Stomach smooth muscle (tissue), 2 donors: ENCODE data around the gene RHBDL3.
"Not testable (repeated sequence)": the region's sequence is repeated elsewhere in the genome, so short reads cannot be mapped to it uniquely, and the experiment has no call there.

ENCODE experiments used
- H3K27ac ChIP-seq: one replicate; pipeline ENCODE4 v1.7.0; 2013; ENCODE audit warnings: mild to moderate bottlenecking, low read length, inconsistent platforms
- H3K27me3 ChIP-seq, 2 donors: one replicate each; pipeline ENCODE4 v1.7.0; 2013; ENCODE audit warnings: low read length in 2 of 2; ENCODE audit not compliant: insufficient read depth in 2 of 2, control insufficient read depth in 1 of 2
- H3K36me3 ChIP-seq, 2 donors: one replicate each; pipeline ENCODE4 v1.7.0; 2013; ENCODE audit warnings: low read length in 2 of 2; ENCODE audit not compliant: control insufficient read depth in 2 of 2, insufficient read depth in 2 of 2
- H3K4me1 ChIP-seq: one replicate; pipeline ENCODE4 v1.7.0; 2013; ENCODE audit warnings: low read length; ENCODE audit not compliant: control insufficient read depth, insufficient read depth
- H3K4me3 ChIP-seq, 2 donors: one replicate each; pipeline ENCODE4 v1.7.0; 2013; ENCODE audit warnings: low read length in 2 of 2
- H3K9ac ChIP-seq, 2 donors: one replicate each; pipeline ENCODE4 v1.7.0; 2013; ENCODE audit warnings: low read length in 2 of 2, mild to moderate bottlenecking in 1 of 2
- H3K9me3 ChIP-seq, 2 donors: one replicate each; pipeline ENCODE4 v1.7.0; 2013; ENCODE audit warnings: low read length in 2 of 2; ENCODE audit not compliant: control insufficient read depth in 2 of 2
- donor health status: healthy.
- donor health status: Pancreatic carcinoma.

The RHBDL3 gene

DNA sequence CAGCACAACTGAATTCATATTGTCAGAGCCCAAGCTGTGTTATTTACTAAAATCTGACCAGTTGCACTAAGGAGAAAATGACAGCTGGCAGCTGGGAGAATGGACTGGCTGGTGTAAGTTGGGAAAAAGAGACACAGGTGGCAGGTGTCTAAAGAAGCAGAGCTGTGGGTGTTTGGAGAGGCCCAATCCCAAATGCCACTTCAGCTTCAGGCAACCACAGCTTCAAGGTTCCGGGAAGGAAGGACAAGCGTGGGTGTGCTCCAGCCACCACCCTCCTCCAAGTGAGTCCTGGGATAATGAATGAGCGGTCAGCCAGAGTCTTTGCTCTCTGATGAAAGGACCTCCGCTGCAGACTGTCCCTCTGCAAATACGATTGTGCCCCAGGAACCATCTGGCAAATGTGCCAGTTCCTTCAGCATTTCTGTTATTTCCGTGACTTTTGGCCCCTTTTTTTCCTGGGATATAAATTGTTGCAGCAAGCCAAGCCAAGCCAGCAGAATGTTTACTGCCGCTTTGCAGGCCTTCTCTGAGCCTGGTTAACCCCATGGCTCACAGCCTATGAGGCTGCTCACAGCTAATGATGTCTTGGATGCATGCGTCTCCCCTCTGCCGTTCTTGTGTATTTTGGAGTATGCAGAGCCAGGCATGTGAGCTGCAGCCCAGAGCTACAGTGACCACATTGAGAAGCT lies 9.5 kb upstream of the RHBDL3 start:
- H3K27ac ChIP-seq, result no peak overlapping the region
- no peaks in the 10 kb centered on the region for H3K9me3 ChIP-seq
- no peaks in the 10 kb centered on the region for H3K27me3 ChIP-seq
- H3K9ac ChIP-seq, result no peak overlapping the region
- peaks cover 12% of the 10 kb centered on the region for H3K4me1 ChIP-seq
- H3K36me3 ChIP-seq, result no peaks in the 10 kb centered on the region
- no peak overlapping the region for H3K4me3 ChIP-seq

DNA sequence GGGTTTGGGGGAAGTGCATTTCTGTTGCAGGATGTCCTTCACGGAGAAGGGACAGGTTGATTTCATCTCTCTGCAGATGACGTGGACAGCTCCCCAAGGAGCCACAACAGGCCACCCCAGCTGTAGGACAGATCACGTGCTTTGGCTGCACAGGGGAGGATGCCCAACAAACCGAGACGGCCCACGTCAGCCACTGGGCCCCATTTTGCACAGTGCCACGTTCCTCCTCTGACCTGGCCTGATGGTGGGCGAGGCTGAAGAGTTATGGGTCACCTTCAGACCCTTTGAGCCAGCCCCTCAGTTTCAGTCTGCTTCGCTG lies 9.0 kb upstream of the RHBDL3 start:
- Histone ChIP-seq H3K36me3 (no peaks in the 10 kb centered on the region), H3K9ac (no peak overlapping the region), H3K4me1 (peaks cover 12% of the 10 kb centered on the region), H3K27me3 (no peaks in the 10 kb centered on the region), H3K4me3 (no peak overlapping the region), H3K9me3 (no peaks in the 10 kb centered on the region), H3K27ac (no peak overlapping the region)

DNA sequence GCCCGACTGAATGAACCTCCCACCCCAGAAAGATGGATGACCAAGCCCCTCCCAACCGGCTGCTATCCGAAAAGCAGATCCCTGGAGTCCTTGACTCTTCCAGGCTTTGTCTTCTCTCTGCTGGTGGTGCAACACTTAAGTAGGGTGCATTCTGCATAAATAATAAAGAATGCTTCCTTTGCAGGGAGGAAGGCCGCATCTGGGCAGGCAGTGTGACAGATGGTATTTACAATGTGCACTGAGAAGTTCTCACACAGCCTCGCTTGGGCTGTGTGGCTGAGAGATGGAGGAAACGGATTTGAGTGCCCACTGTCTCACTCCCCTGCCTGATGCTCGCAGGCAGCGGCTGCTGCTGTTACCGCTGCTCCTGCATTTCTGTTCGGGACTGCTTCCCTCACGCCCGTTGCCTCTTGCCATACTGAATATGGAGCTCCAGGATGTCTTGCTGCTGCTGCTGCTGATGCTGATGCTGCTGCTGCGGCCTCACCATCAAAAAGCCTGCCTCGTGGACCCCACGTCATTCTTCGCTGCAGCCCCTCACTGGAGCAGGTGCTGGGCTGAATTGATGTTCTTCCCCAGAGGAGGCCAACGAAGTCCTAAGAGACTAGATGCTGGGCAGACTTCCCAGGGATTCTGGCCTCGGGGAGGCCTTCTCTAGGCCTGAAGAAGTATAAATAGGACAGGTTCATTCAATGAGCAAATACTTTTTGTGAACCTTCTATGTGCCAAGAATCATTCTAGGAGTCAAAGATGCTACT lies 7.1 kb upstream of the RHBDL3 start:
- H3K27me3 ChIP-seq, result no peaks in the 10 kb centered on the region
- no peak overlapping the region for H3K4me3 ChIP-seq
- H3K9ac ChIP-seq, result no peak overlapping the region
- H3K27ac ChIP-seq, result no peak overlapping the region
- no peaks in the 10 kb centered on the region for H3K36me3 ChIP-seq
- H3K9me3 ChIP-seq, result no peaks in the 10 kb centered on the region
- H3K4me1 ChIP-seq, result peaks cover 12% of the 10 kb centered on the region

DNA sequence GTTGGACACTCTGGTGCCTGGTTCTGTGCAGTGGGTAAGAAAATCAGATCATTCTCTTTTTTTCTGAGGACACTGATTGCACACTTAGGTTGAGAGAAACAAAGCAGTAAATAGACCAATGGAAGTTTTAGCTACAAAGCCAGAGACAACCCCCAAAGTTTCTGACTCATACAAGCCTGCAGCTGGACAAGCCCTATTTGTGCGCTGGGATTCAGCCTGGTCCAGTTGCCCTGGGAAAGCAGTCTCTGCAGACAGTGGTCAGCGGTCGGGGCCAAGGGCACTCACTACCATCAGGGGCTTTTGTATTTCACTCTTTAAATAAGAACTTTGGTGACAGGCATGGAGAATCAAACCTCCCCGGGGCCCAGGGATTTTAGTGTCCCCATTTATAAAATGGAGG lies 6.0 kb upstream of the RHBDL3 start:
- Histone ChIP-seq H3K27ac (no peak overlapping the region), H3K4me1 (peaks cover 13% of the 10 kb centered on the region), H3K4me3 (no peak overlapping the region), H3K27me3 (peaks cover 0 to 2% of the 10 kb centered on the region in 2 donors), H3K9ac (no peak overlapping the region), H3K9me3 (no peaks in the 10 kb centered on the region), H3K36me3 (no peaks in the 10 kb centered on the region)

DNA sequence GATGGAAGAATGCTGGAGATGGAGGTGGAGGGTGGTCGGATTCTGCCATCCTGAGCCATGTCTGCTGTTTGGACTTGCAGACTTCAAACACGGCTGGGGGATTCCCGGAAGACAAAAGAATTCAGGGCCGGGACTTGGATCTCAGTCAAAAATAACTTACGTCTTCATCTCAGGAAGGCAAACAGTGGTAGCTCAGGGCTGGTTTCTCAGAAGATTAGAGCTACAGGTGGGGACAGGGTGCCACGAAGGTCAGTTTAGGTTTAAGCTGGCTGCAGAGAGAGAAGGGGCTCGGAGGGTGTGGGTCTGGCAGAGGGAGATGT lies 4.3 kb upstream of the RHBDL3 start:
- Histone ChIP-seq H3K9ac (no peak overlapping the region), H3K4me1 (peaks cover 17% of the 10 kb centered on the region), H3K36me3 (no peaks in the 10 kb centered on the region), H3K27ac (no peak overlapping the region), H3K27me3 (peaks cover 0 to 2% of the 10 kb centered on the region in 2 donors), H3K4me3 (no peak overlapping the region), H3K9me3 (no peaks in the 10 kb centered on the region)

DNA sequence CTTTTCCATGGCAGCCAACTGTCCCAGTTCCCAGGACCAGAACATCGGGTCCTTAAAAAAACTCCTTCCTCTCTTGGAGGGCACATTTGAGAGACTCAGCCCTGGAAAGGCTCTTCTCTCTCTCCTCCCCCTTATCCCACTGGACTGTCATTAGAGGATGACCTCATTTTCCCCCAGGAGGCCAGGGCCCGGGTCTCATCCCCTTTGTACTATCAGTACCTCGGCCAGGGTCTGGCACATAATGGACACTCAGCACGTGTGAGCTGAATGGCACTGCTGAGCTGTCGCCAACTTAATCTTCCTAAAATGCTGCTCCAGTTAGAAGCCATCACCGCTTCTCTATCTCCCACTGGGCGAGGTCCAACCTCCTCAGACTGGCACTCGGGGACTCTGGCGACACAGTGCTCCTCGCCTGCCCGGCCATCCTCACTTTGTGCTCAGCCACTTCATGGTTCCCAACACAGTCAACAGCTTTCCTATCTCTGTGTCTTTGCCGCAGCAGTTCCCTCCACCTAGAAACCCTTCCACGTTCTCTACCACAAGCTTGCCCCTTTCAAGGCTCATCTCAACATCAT lies 3.6 kb upstream of the RHBDL3 start:
- no peak overlapping the region for H3K4me3 ChIP-seq
- H3K27me3 ChIP-seq, result peaks cover 3 to 4% of the 10 kb centered on the region in 2 donors
- no peak overlapping the region for H3K9ac ChIP-seq
- H3K27ac ChIP-seq, result no peak overlapping the region
- no peaks in the 10 kb centered on the region for H3K36me3 ChIP-seq
- no peaks in the 10 kb centered on the region for H3K9me3 ChIP-seq
- H3K4me1 ChIP-seq, result peaks cover 18% of the 10 kb centered on the region

DNA sequence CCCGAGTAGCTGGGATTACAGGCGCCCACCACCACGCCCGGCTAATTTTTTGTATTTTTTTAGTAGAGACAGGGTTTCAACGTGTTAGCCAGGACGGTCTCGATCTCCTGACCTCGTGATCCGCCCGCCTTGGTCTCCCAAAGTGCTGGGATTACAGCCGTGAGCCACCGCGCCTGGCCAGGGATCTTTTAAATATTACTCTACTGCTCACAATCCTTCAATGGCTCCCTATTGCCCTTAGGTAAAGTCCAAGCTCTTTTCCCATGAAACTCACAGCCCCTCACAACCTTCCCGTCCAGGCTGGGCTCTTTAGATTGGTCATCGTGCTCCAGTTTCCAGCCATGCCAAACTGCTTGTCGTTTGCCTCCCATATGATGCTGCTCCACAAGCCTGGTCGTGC lies 2.1 kb upstream of the RHBDL3 start:
- H3K4me3 ChIP-seq, H3K9me3 ChIP-seq, H3K36me3 ChIP-seq, H3K27ac ChIP-seq, H3K9ac ChIP-seq: not testable (repeated sequence)
- peaks cover 8 to 14% of the 10 kb centered on the region in 2 donors for H3K27me3 ChIP-seq
- peaks cover 18% of the 10 kb centered on the region for H3K4me1 ChIP-seq

DNA sequence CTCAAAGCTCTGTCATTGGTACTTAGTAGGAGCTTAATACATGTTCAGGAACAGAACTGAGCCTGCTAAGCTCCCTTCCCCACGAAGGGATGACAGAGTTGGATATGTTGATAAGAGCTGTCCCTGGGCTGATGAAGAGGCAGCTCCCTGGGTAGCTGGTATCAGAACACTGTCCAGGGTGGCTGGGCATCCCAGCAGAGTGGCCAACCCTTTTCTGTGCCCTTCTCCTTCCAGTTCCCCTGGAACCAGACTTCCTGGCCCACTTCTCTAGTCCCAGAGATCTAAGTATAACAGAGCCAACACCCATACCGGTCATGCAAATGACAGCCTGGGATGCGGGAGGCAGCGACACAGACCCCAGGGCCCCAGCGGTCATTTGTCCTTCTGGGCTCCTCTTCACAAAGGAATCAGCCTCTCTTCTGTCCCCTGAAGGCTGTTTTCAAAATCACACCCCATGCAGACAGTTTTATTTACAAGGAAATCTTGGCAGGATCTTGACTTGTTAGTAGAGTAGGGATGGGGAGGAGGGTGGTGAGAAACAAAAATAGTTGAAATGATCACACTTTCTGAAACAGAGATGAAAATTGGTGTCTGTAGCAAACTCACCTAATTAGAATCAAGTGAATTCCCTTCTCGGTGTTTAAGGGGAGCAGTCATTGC lies 1.4 kb upstream of the RHBDL3 start:
- H3K4me3 ChIP-seq, result no peak overlapping the region
- peaks cover 12 to 19% of the 10 kb centered on the region in 2 donors for H3K27me3 ChIP-seq
- no peaks in the 10 kb centered on the region for H3K9me3 ChIP-seq
- peaks cover 18% of the 10 kb centered on the region for H3K4me1 ChIP-seq
- H3K36me3 ChIP-seq, result no peaks in the 10 kb centered on the region
- no peak overlapping the region for H3K9ac ChIP-seq
- no peak overlapping the region for H3K27ac ChIP-seq

DNA sequence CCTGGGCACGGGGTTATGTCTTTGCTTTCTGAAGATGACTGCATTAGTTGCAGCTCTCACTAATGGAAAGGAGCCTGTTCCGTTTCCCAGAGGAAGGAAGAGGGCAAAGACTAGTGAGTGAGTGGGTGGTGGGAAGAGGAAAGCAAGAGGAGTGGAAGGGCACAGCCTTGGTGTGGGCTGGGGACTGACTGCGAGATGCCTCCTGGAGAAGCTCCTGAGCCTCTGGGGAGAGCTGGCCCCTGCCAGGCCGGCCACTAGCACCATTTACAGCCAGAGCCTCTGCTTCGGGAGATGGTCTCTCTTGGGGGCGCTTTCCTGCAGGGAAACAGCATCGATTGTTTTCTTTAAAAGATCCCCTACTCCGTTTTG lies 825 bp upstream of the RHBDL3 start:
- Histone ChIP-seq H3K9ac (peak overlapping the region in 1 of 2 donors; percentile 64), H3K36me3 (no peaks in the 10 kb centered on the region), H3K4me3 (peak overlapping the region; percentile 51 to 69), H3K27me3 (peaks cover 12 to 20% of the 10 kb centered on the region in 2 donors), H3K4me1 (peaks cover 17% of the 10 kb centered on the region), H3K27ac (no peak overlapping the region), H3K9me3 (no peaks in the 10 kb centered on the region)

DNA sequence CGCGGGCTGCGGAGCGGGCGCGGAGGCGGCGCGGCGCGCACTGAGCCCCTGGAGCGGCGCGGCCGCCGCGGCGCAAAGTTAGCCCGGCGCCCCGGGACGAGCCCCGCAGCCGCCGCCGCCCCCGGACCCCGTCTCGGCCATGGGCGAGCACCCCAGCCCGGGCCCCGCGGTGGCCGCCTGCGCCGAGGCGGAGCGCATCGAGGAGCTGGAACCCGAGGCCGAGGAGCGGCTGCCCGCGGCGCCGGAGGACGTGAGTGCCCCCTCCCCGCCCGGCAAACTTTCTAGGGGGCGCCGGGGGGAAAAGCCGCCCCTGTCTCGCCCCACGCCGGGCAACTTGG lies 388 bp downstream of the RHBDL3 start:
- Histone ChIP-seq H3K27ac (no peak overlapping the region), H3K9ac (peak overlapping the region in 1 of 2 donors; percentile 22), H3K27me3 (peaks cover 17 to 26% of the 10 kb centered on the region in 2 donors), H3K4me3 (peak overlapping the region; percentile 55 to 74), H3K9me3 (no peaks in the 10 kb centered on the region), H3K36me3 (no peaks in the 10 kb centered on the region), H3K4me1 (peaks cover 17% of the 10 kb centered on the region)
